ENCODE results near the gene ACVR1. TPM values are rescaled to one million over a fixed set of nuclear protein-coding genes. Genes with fewer than 3 reads are reported as not detected.
"Not testable (repeated sequence)": the region's sequence is repeated elsewhere in the genome, so short reads cannot be mapped to it uniquely, and the experiment has no call there.

Gene ACVR1
- total and polyA plus RNA-seq, 5 donors from 2014 or later = 14.1 to 64.2 (median 19.4) TPM

GRCh38 chr2:157835006-157835405 is 41.1 kb downstream of the ACVR1 start:
- Mint-ChIP-seq H3K27ac (peak overlapping the region in 1 of 3 donors; percentile 83), H3K4me3 (peak overlapping the region in 1 of 4 donors; percentile 35), H3K36me3 (peaks cover 25% of the 10 kb centered on the region), H3K4me1 (peaks cover 44 to 77% (median 59%) of the 10 kb centered on the region in 4 donors), H3K9me3 (no peaks in the 10 kb centered on the region), H3K27me3 (no peaks in the 10 kb centered on the region)
- H3K27me3 ChIP-seq (ENCODE audit: control insufficient read depth, insufficient read depth, low read length) = no peaks in the 10 kb centered on the region
- H3K4me1 ChIP-seq (ENCODE audit: control insufficient read depth, insufficient read depth, low read length, poor library complexity, severe bottlenecking) = peaks cover 37% of the 10 kb centered on the region
- DNase-seq (no peak), ATAC-seq (ENCODE audit: low read depth in 2 of 2) (no peak)
- peaks cover 5% of the 10 kb centered on the region for H3K36me3 ChIP-seq (ENCODE audit: control insufficient read depth, insufficient read depth, low read length)
- no peaks in the 10 kb centered on the region for H3K9me3 ChIP-seq (ENCODE audit: control insufficient read depth in 2 of 2, low read length in 2 of 2)
- H3K27ac ChIP-seq (ENCODE audit: insufficient read depth, low read length, poor library complexity, severe bottlenecking) = no peak overlapping the region
- no peak overlapping the region for H3K4me3 ChIP-seq (ENCODE audit: low read depth, low read length)

DNA sequence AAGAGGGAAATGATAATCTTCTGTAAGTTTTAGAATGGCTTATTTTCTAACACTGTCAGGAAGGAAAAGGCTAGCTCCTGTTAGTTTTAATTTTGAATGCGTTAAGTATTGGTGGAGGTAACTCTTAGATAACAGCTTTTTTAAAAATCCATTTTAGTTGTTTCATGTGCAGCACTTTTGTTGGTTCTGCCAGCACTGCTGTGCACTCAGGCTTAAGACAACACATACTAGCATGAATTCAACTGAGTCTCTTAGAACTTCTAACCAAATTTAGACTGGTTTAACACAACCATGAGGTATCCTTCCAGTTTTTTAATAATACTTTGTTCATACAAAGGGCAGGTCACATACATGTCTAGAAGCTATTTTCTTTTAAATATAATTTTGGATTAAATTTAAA is 42.4 kb downstream of the ACVR1 start:
- H3K4me3 Mint-ChIP-seq = no peak overlapping the region
- H3K9me3 Mint-ChIP-seq = no peaks in the 10 kb centered on the region
- Histone ChIP-seq H3K4me3 (ENCODE audit: low read depth, low read length) (no peak overlapping the region), H3K4me1 (ENCODE audit: control insufficient read depth, insufficient read depth, low read length, poor library complexity, severe bottlenecking) (peaks cover 33% of the 10 kb centered on the region), H3K36me3 (ENCODE audit: control insufficient read depth, insufficient read depth, low read length) (no peaks in the 10 kb centered on the region), H3K27ac (ENCODE audit: insufficient read depth, low read length, poor library complexity, severe bottlenecking) (no peak overlapping the region), H3K9me3 (ENCODE audit: control insufficient read depth in 2 of 2, low read length in 2 of 2) (no peaks in the 10 kb centered on the region), H3K27me3 (ENCODE audit: control insufficient read depth, insufficient read depth, low read length) (no peaks in the 10 kb centered on the region)
- H3K27ac Mint-ChIP-seq = no peak overlapping the region
- peaks cover 46 to 69% (median 58%) of the 10 kb centered on the region in 4 donors for H3K4me1 Mint-ChIP-seq
- H3K36me3 Mint-ChIP-seq = peaks cover 25% of the 10 kb centered on the region
- ATAC-seq (ENCODE audit: low read depth in 2 of 2) (no peak), DNase-seq (no peak)
- H3K27me3 Mint-ChIP-seq = no peaks in the 10 kb centered on the region

- Histone ChIP-seq H3K4me1 (ENCODE audit: control insufficient read depth, insufficient read depth, low read length, poor library complexity, severe bottlenecking) (peaks cover 16% of the 10 kb centered on the region), H3K27me3 (ENCODE audit: control insufficient read depth, insufficient read depth, low read length) (no peaks in the 10 kb centered on the region), H3K27ac (ENCODE audit: insufficient read depth, low read length, poor library complexity, severe bottlenecking) (no peak overlapping the region), H3K9me3 (ENCODE audit: control insufficient read depth in 2 of 2, low read length in 2 of 2) (no peaks in the 10 kb centered on the region), H3K4me3 (ENCODE audit: low read depth, low read length) (no peak overlapping the region), H3K36me3 (ENCODE audit: control insufficient read depth, insufficient read depth, low read length) (no peaks in the 10 kb centered on the region)
- Mint-ChIP-seq H3K4me1 (peaks cover 42 to 57% (median 45%) of the 10 kb centered on the region in 4 donors), H3K27ac (peak overlapping the region; percentile 29 to 63 (median 43)), H3K27me3 (no peaks in the 10 kb centered on the region), H3K36me3 (peaks cover 21% of the 10 kb centered on the region), H3K9me3 (no peaks in the 10 kb centered on the region), H3K4me3 (no peak overlapping the region)
- ATAC-seq (ENCODE audit: low read depth in 2 of 2) (no peak), DNase-seq (no peak)
Observed at GRCh38 chr2:157831573-157832315, 44.4 kb downstream of the ACVR1 start.

- Mint-ChIP-seq H3K27me3 (no peaks in the 10 kb centered on the region), H3K27ac (peak overlapping the region; percentile 29 to 63 (median 43)), H3K4me3 (no peak overlapping the region), H3K9me3 (no peaks in the 10 kb centered on the region), H3K4me1 (peaks cover 34 to 49% (median 38%) of the 10 kb centered on the region in 4 donors), H3K36me3 (peaks cover 19% of the 10 kb centered on the region)
- no peak for ATAC-seq (ENCODE audit: low read depth in 2 of 2)
- Histone ChIP-seq H3K4me3 (ENCODE audit: low read depth, low read length) (no peak overlapping the region), H3K27me3 (ENCODE audit: control insufficient read depth, insufficient read depth, low read length) (no peaks in the 10 kb centered on the region), H3K36me3 (ENCODE audit: control insufficient read depth, insufficient read depth, low read length) (peaks cover 5% of the 10 kb centered on the region), H3K9me3 (ENCODE audit: control insufficient read depth in 2 of 2, low read length in 2 of 2) (no peaks in the 10 kb centered on the region), H3K27ac (ENCODE audit: insufficient read depth, low read length, poor library complexity, severe bottlenecking) (no peak overlapping the region), H3K4me1 (ENCODE audit: control insufficient read depth, insufficient read depth, low read length, poor library complexity, severe bottlenecking) (peaks cover 8% of the 10 kb centered on the region)
- DNase-seq = no peak
Observed at GRCh38 chr2:157830696-157831570, 45.2 kb downstream of the ACVR1 start.

GRCh38 chr2:157830266-157830665 is 45.9 kb downstream of the ACVR1 start:
- no peaks in the 10 kb centered on the region for H3K27me3 Mint-ChIP-seq
- peaks cover 31 to 50% (median 39%) of the 10 kb centered on the region in 4 donors for H3K4me1 Mint-ChIP-seq
- Histone ChIP-seq H3K9me3 (ENCODE audit: control insufficient read depth in 2 of 2, low read length in 2 of 2) (no peaks in the 10 kb centered on the region), H3K27ac (ENCODE audit: insufficient read depth, low read length, poor library complexity, severe bottlenecking) (no peak overlapping the region), H3K36me3 (ENCODE audit: control insufficient read depth, insufficient read depth, low read length) (peaks cover 12% of the 10 kb centered on the region), H3K4me1 (ENCODE audit: control insufficient read depth, insufficient read depth, low read length, poor library complexity, severe bottlenecking) (peaks cover 3% of the 10 kb centered on the region), H3K4me3 (ENCODE audit: low read depth, low read length) (no peak overlapping the region), H3K27me3 (ENCODE audit: control insufficient read depth, insufficient read depth, low read length) (no peaks in the 10 kb centered on the region)
- no peak for ATAC-seq (ENCODE audit: low read depth in 2 of 2)
- H3K36me3 Mint-ChIP-seq = peaks cover 25% of the 10 kb centered on the region
- no peak overlapping the region for H3K4me3 Mint-ChIP-seq
- no peak for DNase-seq
- H3K27ac Mint-ChIP-seq = no peak overlapping the region
- no peaks in the 10 kb centered on the region for H3K9me3 Mint-ChIP-seq

GRCh38 chr2:157827377-157827776 is 48.8 kb downstream of the ACVR1 start:
- Mint-ChIP-seq H3K9me3 (no peaks in the 10 kb centered on the region), H3K27me3 (no peaks in the 10 kb centered on the region)
- no peak for ATAC-seq (ENCODE audit: low read depth in 2 of 2)

GRCh38 chr2:157826644-157827043 is 49.5 kb downstream of the ACVR1 start:
- H3K27me3 Mint-ChIP-seq; H3K27ac Mint-ChIP-seq; H3K27me3 ChIP-seq (ENCODE audit: control insufficient read depth, insufficient read depth, low read length); DNase-seq; H3K27ac ChIP-seq (ENCODE audit: insufficient read depth, low read length, poor library complexity, severe bottlenecking); H3K9me3 Mint-ChIP-seq; H3K9me3 ChIP-seq (ENCODE audit: control insufficient read depth in 2 of 2, low read length in 2 of 2); H3K4me1 ChIP-seq (ENCODE audit: control insufficient read depth, insufficient read depth, low read length, poor library complexity, severe bottlenecking); H3K4me3 Mint-ChIP-seq; ATAC-seq (ENCODE audit: low read depth in 2 of 2); H3K4me3 ChIP-seq (ENCODE audit: low read depth, low read length): not testable (repeated sequence)
- H3K36me3 ChIP-seq (ENCODE audit: control insufficient read depth, insufficient read depth, low read length) = peaks cover 13% of the 10 kb centered on the region
- peaks cover 34 to 53% (median 37%) of the 10 kb centered on the region in 4 donors for H3K4me1 Mint-ChIP-seq
- H3K36me3 Mint-ChIP-seq = peaks cover 40% of the 10 kb centered on the region

More at GRCh38 chr2:157827377-157827776, 48.8 kb downstream of the ACVR1 start:
- Mint-ChIP-seq H3K4me3 (no peak overlapping the region), H3K4me1 (peaks cover 34 to 47% (median 37%) of the 10 kb centered on the region in 4 donors), H3K27ac (peak overlapping the region in 2 of 3 donors; percentile 33 to 43), H3K36me3 (peaks cover 36% of the 10 kb centered on the region)
- Histone ChIP-seq H3K27me3 (ENCODE audit: control insufficient read depth, insufficient read depth, low read length) (no peaks in the 10 kb centered on the region), H3K4me3 (ENCODE audit: low read depth, low read length) (no peak overlapping the region), H3K4me1 (ENCODE audit: control insufficient read depth, insufficient read depth, low read length, poor library complexity, severe bottlenecking) (peaks cover 3% of the 10 kb centered on the region), H3K27ac (ENCODE audit: insufficient read depth, low read length, poor library complexity, severe bottlenecking) (no peak overlapping the region), H3K36me3 (ENCODE audit: control insufficient read depth, insufficient read depth, low read length) (peaks cover 13% of the 10 kb centered on the region), H3K9me3 (ENCODE audit: control insufficient read depth in 2 of 2, low read length in 2 of 2) (no peaks in the 10 kb centered on the region)
- no peak for DNase-seq

Measured in CD4-positive, CD25-positive, alpha-beta regulatory T cell (primary cell).